PFSK-1 (cell line): ENCODE data around the gene SUPT6H.

ENCODE experiments used
- FOXP2 ChIP-seq: optimal IDR thresholded peaks from 2 replicates; pipeline ENCODE3; 2011; ENCODE audit warnings: borderline replicate concordance, control low read depth, inconsistent platforms; ENCODE audit not compliant: insufficient read depth; ENCODE audit errors: extremely low read length, extremely low read depth
- POLR2AphosphoS5 ChIP-seq: IDR thresholded peaks from 2 replicates; pipeline ENCODE4 v1.6.1; 2012; ENCODE audit warnings: low read depth, mild to moderate bottlenecking, control low read depth, low read length, moderate library complexity
- TF ChIP-seq, protein P1 (sequence below), 2 experiments: IDR thresholded peaks; 2 replicates each; pipeline versions ENCODE4 v1.6.1 to v1.8.0; 2011 to 2012; ENCODE audit warnings: low read depth in 2 of 2, low read length in 2 of 2, control low read depth in 1 of 2, inconsistent platforms in 1 of 2, mild to moderate bottlenecking in 1 of 2, moderate library complexity in 1 of 2; ENCODE audit not compliant: insufficient read depth in 1 of 2

DNA sequence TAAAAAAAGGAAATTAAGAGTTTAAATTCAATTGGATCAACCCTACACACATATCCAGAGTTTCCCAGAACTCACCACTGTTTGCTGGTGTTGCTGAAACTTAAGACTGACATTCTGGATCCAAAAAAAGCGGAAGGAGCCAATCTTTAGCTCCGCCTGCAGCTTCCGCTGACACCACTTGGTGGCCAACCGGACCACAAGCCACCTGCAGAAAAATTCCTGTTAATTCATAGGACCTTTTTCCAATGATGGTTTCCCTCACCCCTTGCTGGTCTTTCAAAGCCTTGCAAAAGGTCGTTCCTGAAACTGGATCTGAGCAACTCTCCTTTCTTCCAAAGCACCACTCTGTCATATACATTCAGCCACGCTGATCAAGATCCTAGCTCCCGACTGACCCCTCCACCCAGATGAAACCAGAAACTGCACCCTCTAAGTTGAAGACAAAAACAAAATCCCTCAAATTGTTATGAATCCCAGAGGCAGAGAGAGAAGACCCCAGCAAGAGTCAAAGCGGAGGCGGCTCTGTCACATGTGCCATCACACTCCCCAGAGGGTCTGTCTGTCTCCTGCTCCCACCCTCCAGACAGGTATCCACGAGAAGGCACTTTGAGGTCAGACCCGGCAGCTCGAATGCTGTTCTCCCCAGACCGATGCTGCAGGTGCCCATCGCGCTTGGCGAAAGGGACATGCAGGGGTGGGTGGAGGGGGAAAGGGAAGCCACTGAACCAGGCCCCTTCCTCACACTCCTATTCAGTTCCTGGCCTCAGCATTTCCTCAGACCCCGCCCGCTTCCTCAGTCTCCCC is 17.8 kb upstream of the SUPT6H start:
- TF ChIP-seq FOXP2 (no peak), POLR2AphosphoS5 (no peak; the same call in 1 of the 2 replicates)
- TF ChIP-seq, protein P1, sequence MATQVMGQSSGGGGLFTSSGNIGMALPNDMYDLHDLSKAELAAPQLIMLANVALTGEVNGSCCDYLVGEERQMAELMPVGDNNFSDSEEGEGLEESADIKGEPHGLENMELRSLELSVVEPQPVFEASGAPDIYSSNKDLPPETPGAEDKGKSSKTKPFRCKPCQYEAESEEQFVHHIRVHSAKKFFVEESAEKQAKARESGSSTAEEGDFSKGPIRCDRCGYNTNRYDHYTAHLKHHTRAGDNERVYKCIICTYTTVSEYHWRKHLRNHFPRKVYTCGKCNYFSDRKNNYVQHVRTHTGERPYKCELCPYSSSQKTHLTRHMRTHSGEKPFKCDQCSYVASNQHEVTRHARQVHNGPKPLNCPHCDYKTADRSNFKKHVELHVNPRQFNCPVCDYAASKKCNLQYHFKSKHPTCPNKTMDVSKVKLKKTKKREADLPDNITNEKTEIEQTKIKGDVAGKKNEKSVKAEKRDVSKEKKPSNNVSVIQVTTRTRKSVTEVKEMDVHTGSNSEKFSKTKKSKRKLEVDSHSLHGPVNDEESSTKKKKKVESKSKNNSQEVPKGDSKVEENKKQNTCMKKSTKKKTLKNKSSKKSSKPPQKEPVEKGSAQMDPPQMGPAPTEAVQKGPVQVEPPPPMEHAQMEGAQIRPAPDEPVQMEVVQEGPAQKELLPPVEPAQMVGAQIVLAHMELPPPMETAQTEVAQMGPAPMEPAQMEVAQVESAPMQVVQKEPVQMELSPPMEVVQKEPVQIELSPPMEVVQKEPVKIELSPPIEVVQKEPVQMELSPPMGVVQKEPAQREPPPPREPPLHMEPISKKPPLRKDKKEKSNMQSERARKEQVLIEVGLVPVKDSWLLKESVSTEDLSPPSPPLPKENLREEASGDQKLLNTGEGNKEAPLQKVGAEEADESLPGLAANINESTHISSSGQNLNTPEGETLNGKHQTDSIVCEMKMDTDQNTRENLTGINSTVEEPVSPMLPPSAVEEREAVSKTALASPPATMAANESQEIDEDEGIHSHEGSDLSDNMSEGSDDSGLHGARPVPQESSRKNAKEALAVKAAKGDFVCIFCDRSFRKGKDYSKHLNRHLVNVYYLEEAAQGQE (IDR thresholded peaks at IDR 0.05; ENCODE audit: insufficient read depth in 1 of 2, low read depth in 2 of 2, low read length in 2 of 2): no peak
